HG02798 (cell line): ENCODE measurements around the gene P2RX2.

Experiments
- ATAC-seq: cut with Tn5 transposase; IDR thresholded peaks from one replicate; pipeline ENCODE4 v1.9.1; 2021; ENCODE audit warnings: mild to moderate bottlenecking; ENCODE audit not compliant: unreplicated experiment, poor library complexity

P2RX2 gene

GRCh38 chr12:132600048-132601032 lies 18.2 kb upstream of the P2RX2 start:
- no peak for ATAC-seq

- no peak for ATAC-seq
These were observed 17.2 kb upstream of the P2RX2 start for GRCh38 chr12:132601171-132601883.

GRCh38 chr12:132602572-132603239 lies 15.9 kb upstream of the P2RX2 start:
- ATAC-seq = no peak

- no peak for ATAC-seq
These were observed 15.1 kb upstream of the P2RX2 start for GRCh38 chr12:132603240-132604150.

- ATAC-seq = no peak
These were observed 14.4 kb upstream of the P2RX2 start for GRCh38 chr12:132604151-132604618.

- ATAC-seq = no peak
These were observed 13.7 kb upstream of the P2RX2 start for GRCh38 chr12:132604668-132605441.

GRCh38 chr12:132605892-132606291 lies 12.7 kb upstream of the P2RX2 start:
- no peak for ATAC-seq

GRCh38 chr12:132606466-132606865 lies 12.1 kb upstream of the P2RX2 start:
- no peak for ATAC-seq

GRCh38 chr12:132606927-132607326 lies 11.6 kb upstream of the P2RX2 start:
- no peak for ATAC-seq

GRCh38 chr12:132608231-132609171 lies 10.1 kb upstream of the P2RX2 start:
- ATAC-seq = no peak

GRCh38 chr12:132610051-132610759 lies 8.4 kb upstream of the P2RX2 start, which contains the start of gene LRCOL1:
LRCOL1 (minus strand) TSS chr12:132610582; CDS start chr12:132606251, 4,331 bp downstream.
- ATAC-seq = no peak

GRCh38 chr12:132610866-132611602 lies 7.5 kb upstream of the P2RX2 start:
- no peak for ATAC-seq

- no peak for ATAC-seq
These were observed 7.0 kb upstream of the P2RX2 start for GRCh38 chr12:132611620-132612019.

GRCh38 chr12:132614029-132614428 lies 4.5 kb upstream of the P2RX2 start:
- no peak for ATAC-seq

GRCh38 chr12:132614861-132615578 lies 3.6 kb upstream of the P2RX2 start:
- ATAC-seq = no peak

GRCh38 chr12:132615579-132616038 lies 3.0 kb upstream of the P2RX2 start:
- ATAC-seq = no peak
